Measurements from ENCODE around the gene ZNF518B.

The ZNF518B gene
- 49.0 to 89.0 reads per million in 2 donors for total RNA-seq

GRCh38 chr4:10457255-10457801 lies at the start of gene ZNF518B:
ZNF518B (minus strand) TSS chr4:10457426; CDS start chr4:10446328, 11,098 bp downstream.
- peak; percentile 72 for DNase-seq

GRCh38 chr4:10506077-10506476 lies 48.9 kb upstream of the ZNF518B start:
- no peak for DNase-seq

GRCh38 chr4:10504570-10505179 lies 47.4 kb upstream of the ZNF518B start:
- no peak for DNase-seq

- DNase-seq, result no peak
These were observed 45.5 kb upstream of the ZNF518B start for GRCh38 chr4:10502717-10503116.

- DNase-seq, result no peak
These were observed 43.5 kb upstream of the ZNF518B start for GRCh38 chr4:10500776-10501175.

- DNase-seq, result no peak
These were observed 39.0 kb upstream of the ZNF518B start for GRCh38 chr4:10496200-10496599.

- no peak for DNase-seq
These were observed 38.4 kb upstream of the ZNF518B start for GRCh38 chr4:10495651-10496050.

- DNase-seq, result no peak
These were observed 35.2 kb upstream of the ZNF518B start for GRCh38 chr4:10492464-10492863.

- DNase-seq, result no peak
These were observed 34.2 kb upstream of the ZNF518B start for GRCh38 chr4:10491401-10491800.

GRCh38 chr4:10490996-10491395 lies 33.8 kb upstream of the ZNF518B start:
- no peak for DNase-seq

GRCh38 chr4:10482913-10483312 lies 25.7 kb upstream of the ZNF518B start:
- DNase-seq, result no peak

GRCh38 chr4:10480616-10481015 lies 23.4 kb upstream of the ZNF518B start:
- no peak for DNase-seq

- no peak for DNase-seq
These were observed 21.4 kb upstream of the ZNF518B start for GRCh38 chr4:10478621-10479020.

- no peak for DNase-seq
These were observed 13.3 kb upstream of the ZNF518B start for GRCh38 chr4:10470505-10470904.

- DNase-seq, result no peak
These were observed 8.9 kb upstream of the ZNF518B start for GRCh38 chr4:10466161-10466560.

GRCh38 chr4:10462876-10463275 lies 5.7 kb upstream of the ZNF518B start:
- DNase-seq, result no peak

GRCh38 chr4:10461850-10462400 lies 4.7 kb upstream of the ZNF518B start:
- DNase-seq, result no peak

- DNase-seq, result peak; percentile 56
These were observed 4.0 kb upstream of the ZNF518B start for GRCh38 chr4:10461091-10461849.

- DNase-seq, result no peak
These were observed 3.3 kb upstream of the ZNF518B start for GRCh38 chr4:10460313-10461047.

- DNase-seq, result no peak
These were observed 2.1 kb upstream of the ZNF518B start for GRCh38 chr4:10459305-10459704.

- no peak for DNase-seq
These were observed 951 bp upstream of the ZNF518B start for GRCh38 chr4:10458177-10458576.

GRCh38 chr4:10456595-10457254 lies 501 bp downstream of the ZNF518B start:
- peak; percentile 34 for DNase-seq

- DNase-seq, result no peak
These were observed 999 bp downstream of the ZNF518B start for GRCh38 chr4:10456260-10456594.
